Neural cell (in vitro differentiated cells): ENCODE results near the gene SLC43A1.

Source experiments
- CTCF ChIP-seq: fragments of 450-650 bp; IDR thresholded peaks from 2 replicates; pipeline ENCODE4 v1.5.1; 2014; ENCODE audit warnings: antibody characterized with exemption, mild to moderate bottlenecking, moderate library complexity; ENCODE audit not compliant: poor library complexity, severe bottlenecking
- EP300 ChIP-seq: fragments of 450-650 bp; conservative IDR thresholded peaks from 2 replicates; pipeline ENCODE4 v1.6.1; 2014; ENCODE audit warnings: antibody characterized with exemption, mild to moderate bottlenecking, moderate library complexity; ENCODE audit not compliant: poor library complexity, severe bottlenecking
- EZH2 ChIP-seq: fragments of 200-600, 300-800 bp; shearing (Covaris generic), sonication (generic); IDR thresholded peaks from 2 replicates; pipeline ENCODE4 v1.6.1; 2014; ENCODE audit warnings: antibody characterized with exemption, low read length, borderline replicate concordance, mild to moderate bottlenecking; ENCODE audit not compliant: insufficient read depth, poor library complexity, severe bottlenecking
- POLR2AphosphoS5 ChIP-seq: IDR thresholded peaks from 2 replicates; pipeline ENCODE4 v1.6.1; 2012

GRCh38 chr11:57474803-57475115, 40.7 kb downstream of the SLC43A1 start:
- TF ChIP-seq CTCF (no peak), EP300 (no peak), EZH2 (no peak), POLR2AphosphoS5 (no peak)
